ENCODE results near the gene GALE.
"Not testable (repeated sequence)": the region's sequence is repeated elsewhere in the genome, so short reads cannot be mapped to it uniquely, and the experiment has no call there.

GALE gene

GRCh38 chr1:23791516-23792047, 9.0 kb downstream of the GALE start:
- DNase-seq, result no peak

GRCh38 chr1:23790696-23791515, 9.6 kb downstream of the GALE start, which contains the start of gene LYPLA2:
Gene LYPLA2 (plus strand): TSS chr1:23791145. CDS start chr1:23792683, 1,538 bp downstream.
- peak; percentile 78 for DNase-seq

- DNase-seq, result no peak
These were observed 11.9 kb downstream of the GALE start for GRCh38 chr1:23788695-23789094.

- DNase-seq, result no peak
These were observed 12.9 kb downstream of the GALE start for GRCh38 chr1:23787701-23788100.

GRCh38 chr1:23784846-23785245, 15.7 kb downstream of the GALE start:
- no peak for DNase-seq

- not testable (repeated sequence) for DNase-seq
These were observed 17.4 kb downstream of the GALE start for GRCh38 chr1:23783141-23783540.

- DNase-seq, result no peak
These were observed 20.7 kb downstream of the GALE start for GRCh38 chr1:23779826-23780371.

- peak; percentile 63 to 69 for DNase-seq
These were observed 22.4 kb downstream of the GALE start, which contains the start of gene PITHD1 for GRCh38 chr1:23777979-23778814. Gene PITHD1 (plus strand): TSS chr1:23778418. CDS start chr1:23778516, 98 bp downstream.

GRCh38 chr1:23776217-23776616, 24.3 kb downstream of the GALE start:
- DNase-seq, result no peak

- no peak for DNase-seq
These were observed 26.2 kb downstream of the GALE start for GRCh38 chr1:23774174-23774880.

- DNase-seq, result no peak
These were observed 27.7 kb downstream of the GALE start for GRCh38 chr1:23772854-23773242.

GRCh38 chr1:23772049-23772853, 28.3 kb downstream of the GALE start:
- peak; percentile 85 to 87 for DNase-seq

GRCh38 chr1:23768733-23769132, 31.8 kb downstream of the GALE start:
- DNase-seq, result no peak

- no peak for DNase-seq
These were observed 37.4 kb downstream of the GALE start for GRCh38 chr1:23763041-23763577.

- DNase-seq, result no peak
These were observed 41.3 kb downstream of the GALE start for GRCh38 chr1:23759277-23759676.

GRCh38 chr1:23757812-23758211, 42.7 kb downstream of the GALE start:
- DNase-seq, result no peak

GRCh38 chr1:23756676-23757075, 43.9 kb downstream of the GALE start:
- no peak for DNase-seq

- DNase-seq, result no peak
These were observed 47.6 kb downstream of the GALE start for GRCh38 chr1:23752909-23753308.

GRCh38 chr1:23751815-23752200, 48.7 kb downstream of the GALE start:
- no peak for DNase-seq

GRCh38 chr1:23751050-23751814, 49.3 kb downstream of the GALE start:
- peak in 1 of 2 experiments; percentile 15 for DNase-seq

- DNase-seq, result no peak
These were observed 52.5 kb downstream of the GALE start for GRCh38 chr1:23748016-23748415.
